Measurements from ENCODE around the gene TRAPPC12.

Gene TRAPPC12

GRCh38 chr2:3379647-3380534, at the start of gene TRAPPC12:
Gene TRAPPC12, plus strand, starts transcription at chr2:3379694. Its CDS starts 7,930 bp downstream, at chr2:3387624.
- peak within 1 kb of the TSS; percentile 82 for H3K4me2 ChIP-seq (ENCODE audit: low read length)
- peak within 1 kb of the TSS; percentile 94 for H3K27ac ChIP-seq
- no peaks in the 10 kb centered on the region for H3K36me3 ChIP-seq (ENCODE audit: control insufficient read depth, insufficient read depth, low read length)
- peak within 1 kb of the TSS; percentile 83 for H3K9ac ChIP-seq
- no peaks in the 10 kb centered on the region for H3K27me3 ChIP-seq (ENCODE audit: control insufficient read depth, insufficient read depth, low read length)
- H2AFZ ChIP-seq, result peak within 1 kb of the TSS; percentile 95
- H3K9me3 ChIP-seq (ENCODE audit: control insufficient read depth, low read length), result no peaks in the 10 kb centered on the region
- peak; percentile 55 for TF ChIP-seq CTCF (IDR thresholded peaks at IDR 0.05)
- H3K79me2 ChIP-seq, result peaks cover 22% of the 10 kb centered on the region
- H3K4me1 ChIP-seq, result peaks cover 10% of the 10 kb centered on the region
- peak within 1 kb of the TSS; percentile 93 for H3K4me3 ChIP-seq (ENCODE audit: low read depth, low read length)

DNA sequence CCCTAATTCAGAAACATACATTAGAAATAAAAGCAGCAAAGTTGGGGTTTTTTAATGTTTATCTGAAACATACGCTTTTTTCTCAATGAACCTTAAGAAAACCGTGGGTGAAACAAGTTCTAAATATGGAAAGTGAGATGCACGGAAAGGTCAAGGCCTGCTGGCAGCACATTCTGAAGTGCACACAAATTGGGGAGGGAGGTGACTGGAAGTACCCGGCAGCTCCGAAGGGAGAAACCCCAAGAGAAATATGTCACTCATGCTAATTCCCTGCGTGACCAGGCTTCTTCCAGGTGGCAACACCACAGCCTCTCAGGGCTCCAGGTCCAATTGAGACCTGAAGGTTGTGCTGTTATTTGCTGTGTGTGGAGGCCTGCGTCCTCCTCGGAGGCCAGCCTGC, 47.4 kb upstream of the TRAPPC12 start:
- Histone ChIP-seq H2AFZ (no peak overlapping the region), H3K9me3 (ENCODE audit: control insufficient read depth, low read length) (no peaks in the 10 kb centered on the region), H3K27me3 (ENCODE audit: control insufficient read depth, insufficient read depth, low read length) (no peaks in the 10 kb centered on the region), H3K4me3 (ENCODE audit: low read depth, low read length) (no peak overlapping the region), H3K27ac (no peak overlapping the region), H3K4me1 (no peaks in the 10 kb centered on the region), H3K9ac (no peak overlapping the region), H3K36me3 (ENCODE audit: control insufficient read depth, insufficient read depth, low read length) (no peaks in the 10 kb centered on the region), H3K79me2 (peaks cover 39% of the 10 kb centered on the region), H3K4me2 (ENCODE audit: low read length) (no peak overlapping the region)
- no peak for TF ChIP-seq CTCF (IDR thresholded peaks at IDR 0.05)

DNA sequence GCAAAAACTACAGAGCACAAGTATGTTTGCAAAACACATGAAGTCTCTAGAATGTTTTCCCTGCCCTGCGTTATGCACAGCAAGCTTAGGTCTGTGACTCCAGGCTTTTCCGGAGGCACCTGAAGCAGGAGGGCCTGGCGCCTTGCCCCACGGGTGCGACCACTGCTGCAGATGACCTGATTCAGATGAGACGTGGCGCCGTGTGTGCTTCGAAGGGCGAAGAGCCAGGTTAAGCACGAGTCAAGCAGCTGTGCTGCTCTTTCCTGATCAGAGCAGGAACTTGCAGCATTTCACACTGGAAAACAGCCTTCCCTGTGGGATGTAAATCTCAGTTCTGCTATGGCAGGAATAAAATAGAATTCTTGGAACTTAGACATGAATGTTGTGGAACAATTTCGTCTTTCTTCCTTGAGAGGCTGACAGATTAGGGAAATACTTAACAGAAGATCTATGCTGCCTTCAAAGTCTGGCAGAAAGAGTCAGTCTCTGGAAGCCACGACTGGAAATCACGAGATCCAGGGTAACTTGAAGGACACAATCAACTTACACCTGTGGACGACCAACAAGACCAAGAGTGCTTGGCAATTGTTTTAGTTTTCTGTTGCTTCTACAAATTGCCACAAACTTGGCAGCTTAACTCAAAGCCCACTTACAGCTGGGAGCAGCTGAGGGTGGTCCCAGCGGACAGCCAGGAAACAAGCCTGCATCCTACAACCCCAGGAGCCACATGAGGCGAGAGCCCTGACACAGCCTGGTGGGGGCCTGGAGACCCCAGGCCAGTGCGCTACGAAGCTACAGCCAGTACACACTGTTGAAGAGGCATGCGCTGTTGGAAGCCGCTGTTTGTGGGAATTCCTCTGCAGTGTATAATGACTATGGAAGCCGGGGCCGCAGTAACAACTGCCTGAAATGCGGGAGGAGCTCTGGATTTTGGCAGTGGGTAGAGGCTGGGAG, 44.8 kb upstream of the TRAPPC12 start:
- H3K4me2 ChIP-seq (ENCODE audit: low read length), result no peak overlapping the region
- H3K27ac ChIP-seq, result no peak overlapping the region
- H3K4me1 ChIP-seq, result no peaks in the 10 kb centered on the region
- no peak overlapping the region for H3K4me3 ChIP-seq (ENCODE audit: low read depth, low read length)
- no peak overlapping the region for H3K9ac ChIP-seq
- H2AFZ ChIP-seq, result no peak overlapping the region
- H3K27me3 ChIP-seq (ENCODE audit: control insufficient read depth, insufficient read depth, low read length), result no peaks in the 10 kb centered on the region
- no peak for TF ChIP-seq CTCF (IDR thresholded peaks at IDR 0.05)
- H3K79me2 ChIP-seq, result peaks cover 41% of the 10 kb centered on the region
- no peaks in the 10 kb centered on the region for H3K36me3 ChIP-seq (ENCODE audit: control insufficient read depth, insufficient read depth, low read length)
- no peaks in the 10 kb centered on the region for H3K9me3 ChIP-seq (ENCODE audit: control insufficient read depth, low read length)

DNA sequence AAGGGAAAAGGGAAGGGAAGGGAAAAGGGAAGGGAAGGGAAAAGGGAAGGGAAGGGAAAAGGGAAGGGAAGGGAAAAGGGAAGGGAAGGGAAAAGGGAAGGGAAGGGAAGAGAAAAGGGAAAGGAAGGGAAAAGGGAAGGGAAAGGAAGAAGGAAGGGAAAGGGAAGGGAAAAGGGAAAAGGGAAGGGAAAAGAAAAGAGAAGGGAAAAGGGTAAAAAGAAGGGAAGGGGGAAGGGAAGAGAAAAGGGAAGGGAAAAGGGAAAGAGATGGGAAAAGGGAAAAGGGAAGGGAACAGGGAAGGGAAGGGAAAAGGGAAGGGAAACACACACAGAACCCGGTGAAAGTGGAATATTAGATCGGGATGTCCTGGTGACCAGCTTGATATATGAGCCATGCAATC, 42.6 kb upstream of the TRAPPC12 start:
- Histone ChIP-seq H3K79me2 (peaks cover 30% of the 10 kb centered on the region), H3K27ac (no peak overlapping the region), H3K4me1 (no peaks in the 10 kb centered on the region), H3K4me2 (ENCODE audit: low read length) (no peak overlapping the region), H3K4me3 (ENCODE audit: low read depth, low read length) (no peak overlapping the region), H3K27me3 (ENCODE audit: control insufficient read depth, insufficient read depth, low read length) (no peaks in the 10 kb centered on the region), H3K36me3 (ENCODE audit: control insufficient read depth, insufficient read depth, low read length) (no peaks in the 10 kb centered on the region), H2AFZ (no peak overlapping the region), H3K9ac (no peak overlapping the region), H3K9me3 (ENCODE audit: control insufficient read depth, low read length) (no peaks in the 10 kb centered on the region)
- TF ChIP-seq CTCF (IDR thresholded peaks at IDR 0.05), result no peak

Data from parathyroid adenoma (tissue), 2 donors.